HEK293 (cell line): ENCODE results near the gene ATP2C1.

Experiments
- CTCF ChIA-PET: fragments of 350-600 bp; formaldehyde crosslinking; extraction: SDS; loops from one replicate; lab custom pipeline; 2021; ENCODE audit warnings: antibody characterized with exemption; lab: Yijun Ruan, JAX
- POLR2A ChIA-PET: fragments of 300-600 bp; formaldehyde crosslinking; extraction: SDS; loops from one replicate; lab custom pipeline; 2020; ENCODE audit warnings: antibody characterized with exemption, inconsistent platforms; lab: Yijun Ruan, JAX
- H3K27ac ChIP-seq: fragments of 200-500 bp; sonication (Bioruptor generic); 2 replicates; pipeline ENCODE4 v1.5.1; 2014; ENCODE audit warnings: low read depth, low read length, control low read depth, inconsistent platforms; ENCODE audit errors: extremely low read depth
- H3K36me3 ChIP-seq, 2 experiments: fragments of 200-500 bp in 1 of 2; sonication (Bioruptor generic) in 1 of 2; 1 replicate in 1 of 2; 2 replicates in 1 of 2; pipeline ENCODE4 v1.5.1; 2014 to 2017; ENCODE audit warnings: inconsistent platforms in 2 of 2, low read length in 2 of 2; ENCODE audit not compliant: control insufficient read depth in 2 of 2, insufficient read depth in 1 of 2
- H3K4me1 ChIP-seq: fragments of 200-500 bp; sonication (Bioruptor generic); 2 replicates; pipeline ENCODE4 v1.5.1; 2014; ENCODE audit warnings: mild to moderate bottlenecking, low read length, inconsistent platforms; ENCODE audit not compliant: control insufficient read depth, insufficient read depth
- H3K4me3 ChIP-seq: 2 replicates; pipeline ENCODE4 v1.5.1; 2011; ENCODE audit warnings: low read depth, mild to moderate bottlenecking, control low read depth, low read length, moderate library complexity
- H3K9me3 ChIP-seq: fragments of 200-500 bp; sonication (Bioruptor generic); 2 replicates; pipeline ENCODE4 v1.5.1; 2014; ENCODE audit warnings: low read depth, low read length, inconsistent platforms; ENCODE audit not compliant: control insufficient read depth, insufficient read depth
- ATF2 ChIP-seq: fragments of 450-650 bp; formaldehyde crosslinking; IDR thresholded peaks from 2 replicates; pipeline ENCODE4 v1.5.1; 2016; ENCODE audit warnings: missing biosample characterization, missing genetic modification characterization, low read depth
- HOXD13 ChIP-seq: sonication (generic); formaldehyde crosslinking; IDR thresholded peaks from 2 replicates; pipeline ENCODE4 v1.8.0; 2022; ENCODE audit warnings: missing genetic modification reagents, borderline replicate concordance
- INSM2 ChIP-seq: fragments of 450-650 bp; formaldehyde crosslinking; IDR thresholded peaks from 2 replicates; pipeline ENCODE4 v1.5.1; 2016; ENCODE audit warnings: missing biosample characterization, missing genetic modification characterization
- MEIS1 ChIP-seq: sonication (generic); formaldehyde crosslinking; IDR thresholded peaks from 2 replicates; pipeline ENCODE4 v1.8.1; 2022; ENCODE audit warnings: missing genetic modification reagents, mild to moderate bottlenecking, borderline replicate concordance
- PRDM6 ChIP-seq: fragments of 450-650 bp; formaldehyde crosslinking; IDR thresholded peaks from 2 replicates; pipeline ENCODE4 v1.5.1; 2017; ENCODE audit warnings: missing biosample characterization, missing genetic modification characterization
- REST ChIP-seq: fragments of 450-650 bp; formaldehyde crosslinking; IDR thresholded peaks from 2 replicates; pipeline ENCODE4 v1.5.1; 2016; ENCODE audit warnings: missing biosample characterization, missing genetic modification characterization
- SP3 ChIP-seq: fragments of 450-650 bp; formaldehyde crosslinking; IDR thresholded peaks from 2 replicates; pipeline ENCODE4 v1.5.1; 2016; ENCODE audit warnings: missing biosample characterization, missing genetic modification characterization
- TCF7L2 ChIP-seq: IDR thresholded peaks from 2 replicates; pipeline ENCODE4 v1.6.1; 2011; ENCODE audit warnings: low read depth, mild to moderate bottlenecking, inconsistent platforms, low read length, moderate library complexity, borderline replicate concordance
- ZBTB1 ChIP-seq: fragments of 450-650 bp; formaldehyde crosslinking; IDR thresholded peaks from 2 replicates; pipeline ENCODE4 v1.5.1; 2016; ENCODE audit warnings: missing biosample characterization, missing genetic modification characterization
- ZNF112 ChIP-seq: fragments of 450-650 bp; formaldehyde crosslinking; IDR thresholded peaks from 2 replicates; pipeline ENCODE4 v1.5.0; 2017; ENCODE audit warnings: missing biosample characterization, missing genetic modification characterization
- ZNF146 ChIP-seq: fragments of 450-650 bp; formaldehyde crosslinking; IDR thresholded peaks from 2 replicates; pipeline ENCODE4 v1.5.1; 2016; ENCODE audit warnings: missing biosample characterization, missing genetic modification characterization
- ZNF2 ChIP-seq: fragments of 450-650 bp; formaldehyde crosslinking; IDR thresholded peaks from 2 replicates; pipeline ENCODE4 v1.5.1; 2016; ENCODE audit warnings: missing biosample characterization, missing genetic modification characterization
- ZNF341 ChIP-seq: fragments of 450-650 bp; formaldehyde crosslinking; IDR thresholded peaks from 2 replicates; pipeline ENCODE4; 2016; ENCODE audit warnings: low read depth, missing biosample characterization, missing genetic modification characterization
- ZNF423 ChIP-seq: fragments of 450-650 bp; formaldehyde crosslinking; IDR thresholded peaks from 2 replicates; pipeline ENCODE4 v1.5.1; 2016; ENCODE audit warnings: missing biosample characterization, missing genetic modification characterization
- ZNF600 ChIP-seq: fragments of 450-650 bp; formaldehyde crosslinking; IDR thresholded peaks from 2 replicates; pipeline ENCODE4 v1.5.1; 2016; ENCODE audit warnings: missing biosample characterization, missing genetic modification characterization
- ZNF610 ChIP-seq: fragments of 450-650 bp; formaldehyde crosslinking; IDR thresholded peaks from 2 replicates; pipeline ENCODE4 v1.5.1; 2016; ENCODE audit warnings: missing biosample characterization, missing genetic modification characterization, borderline replicate concordance
- ZNF704 ChIP-seq: fragments of 450-650 bp; formaldehyde crosslinking; IDR thresholded peaks from 2 replicates; pipeline ENCODE4 v1.5.1; 2016; ENCODE audit warnings: missing biosample characterization, missing genetic modification characterization

Gene ATP2C1

GRCh38 chr3:130961458-130961857 lies 67.6 kb downstream of the ATP2C1 start:
- CTCF ChIA-PET = no interaction called here
- POLR2A ChIA-PET = no interaction called here
- no peaks in the 10 kb centered on the region for H3K9me3 ChIP-seq
- H3K36me3 ChIP-seq = peaks cover 10 to 34% of the 10 kb centered on the region in 2 experiments; a peak in 2 of 3 replicates
- TF ChIP-seq TCF7L2 (no peak), ZNF704 (tag by site-specific recombination) (no peak), REST (no peak), ZNF112 (no peak), HOXD13 (no peak), ZNF341 (tag by site-specific recombination) (no peak), ZNF423 (tag by site-specific recombination) (no peak), SP3 (tag by site-specific recombination) (no peak), ZNF2 (no peak), INSM2 (tag by site-specific recombination) (no peak), MEIS1 (no peak), ZNF600 (no peak), ZNF610 (no peak)
- H3K4me1 ChIP-seq = no peaks in the 10 kb centered on the region
- H3K4me3 ChIP-seq = no peak overlapping the region
- no peak overlapping the region for H3K27ac ChIP-seq

GRCh38 chr3:130963444-130963843 lies 69.6 kb downstream of the ATP2C1 start:
- POLR2A ChIA-PET = no interaction called here

GRCh38 chr3:130963878-130964277 lies 70.0 kb downstream of the ATP2C1 start:
- no peak overlapping the region for H3K27ac ChIP-seq
- no peak overlapping the region for H3K4me3 ChIP-seq
- peaks cover 6 to 42% of the 10 kb centered on the region in 2 experiments; a peak in 2 of 3 replicates for H3K36me3 ChIP-seq
- CTCF ChIA-PET = no interaction called here
- H3K4me1 ChIP-seq = no peaks in the 10 kb centered on the region
- H3K9me3 ChIP-seq = no peaks in the 10 kb centered on the region
- POLR2A ChIA-PET = no interaction called here
- TF ChIP-seq ATF2 (tag by site-specific recombination) = no peak
- 0 out of 2 replicates have a peak, but pooled peaks have one; percentile 32 for TF ChIP-seq PRDM6 (tag by site-specific recombination)

More at GRCh38 chr3:130963444-130963843, 69.6 kb downstream of the ATP2C1 start:
- no peaks in the 10 kb centered on the region for H3K4me1 ChIP-seq
- CTCF ChIA-PET = no interaction called here
- TF ChIP-seq ZNF146 = peak; percentile 50; the same call in 1 of the 2 replicates
- TF ChIP-seq ZBTB1 (tag by site-specific recombination) = no peak
- TF ChIP-seq, all 188 proteins: peak for 1
- Histone ChIP-seq H3K9me3 (no peaks in the 10 kb centered on the region), H3K27ac (no peak overlapping the region), H3K4me3 (no peak overlapping the region), H3K36me3 (peaks cover 6 to 41% of the 10 kb centered on the region in 2 experiments; a peak in 2 of 3 replicates)
